Measurements from ENCODE around the gene B4GALT5. TPM values are rescaled to one million over a fixed set of nuclear protein-coding genes. Genes with fewer than 3 reads are reported as not detected.

The B4GALT5 gene
- total and polyA plus RNA-seq, 2 donors from 2014 or later = 21.4 to 73.3 TPM

DNA sequence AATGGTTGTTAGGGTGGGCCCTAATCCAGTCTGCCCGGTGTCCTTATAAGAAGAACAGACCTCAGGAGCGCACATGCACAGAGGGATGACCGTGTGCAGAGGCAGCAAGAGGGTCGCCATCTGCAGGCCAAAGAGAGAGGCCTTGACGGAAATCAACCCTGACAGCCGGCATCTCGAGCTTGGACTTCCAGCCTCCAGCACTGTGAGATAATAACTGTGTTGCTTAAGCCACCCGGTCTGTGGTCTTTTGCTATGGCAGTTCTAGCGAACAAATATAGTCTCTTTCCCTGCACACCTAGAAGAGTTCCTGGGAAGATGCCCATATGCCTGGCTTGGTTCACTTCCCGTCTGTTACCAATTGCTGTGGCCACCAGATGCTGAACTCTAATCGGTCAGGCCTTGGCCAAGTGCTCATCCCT, 110.5 kb downstream of the B4GALT5 start:
- DNase-seq (peak in 2 of 5 donors; percentile 31 to 66), FAIRE-seq (no peak)
- intact Hi-C loops (cut with DNase I) = no loop called here
- Histone ChIP-seq H3K36me3 (ENCODE audit: control insufficient read depth in 2 of 3, insufficient read depth in 3 of 3, low read length in 3 of 3) (no peaks in the 10 kb centered on the region), H3K27ac (ENCODE audit: low read depth in 2 of 2, low read length in 2 of 2) (no peak overlapping the region), H3K4me3 (ENCODE audit: low read length in 3 of 3) (no peak overlapping the region), H3K27me3 (ENCODE audit: control insufficient read depth, insufficient read depth, low read length) (no peaks in the 10 kb centered on the region), H3K9me3 (ENCODE audit: control insufficient read depth in 2 of 3, insufficient read depth in 1 of 3, low read length in 3 of 3) (no peaks in the 10 kb centered on the region), H3K4me1 (ENCODE audit: control insufficient read depth in 2 of 3, insufficient read depth in 2 of 3, low read depth in 1 of 3, low read length in 3 of 3) (no peaks in the 10 kb centered on the region), H3K9ac (ENCODE audit: low read length in 3 of 3) (no peak overlapping the region)
- TF ChIP-seq, protein P1, sequence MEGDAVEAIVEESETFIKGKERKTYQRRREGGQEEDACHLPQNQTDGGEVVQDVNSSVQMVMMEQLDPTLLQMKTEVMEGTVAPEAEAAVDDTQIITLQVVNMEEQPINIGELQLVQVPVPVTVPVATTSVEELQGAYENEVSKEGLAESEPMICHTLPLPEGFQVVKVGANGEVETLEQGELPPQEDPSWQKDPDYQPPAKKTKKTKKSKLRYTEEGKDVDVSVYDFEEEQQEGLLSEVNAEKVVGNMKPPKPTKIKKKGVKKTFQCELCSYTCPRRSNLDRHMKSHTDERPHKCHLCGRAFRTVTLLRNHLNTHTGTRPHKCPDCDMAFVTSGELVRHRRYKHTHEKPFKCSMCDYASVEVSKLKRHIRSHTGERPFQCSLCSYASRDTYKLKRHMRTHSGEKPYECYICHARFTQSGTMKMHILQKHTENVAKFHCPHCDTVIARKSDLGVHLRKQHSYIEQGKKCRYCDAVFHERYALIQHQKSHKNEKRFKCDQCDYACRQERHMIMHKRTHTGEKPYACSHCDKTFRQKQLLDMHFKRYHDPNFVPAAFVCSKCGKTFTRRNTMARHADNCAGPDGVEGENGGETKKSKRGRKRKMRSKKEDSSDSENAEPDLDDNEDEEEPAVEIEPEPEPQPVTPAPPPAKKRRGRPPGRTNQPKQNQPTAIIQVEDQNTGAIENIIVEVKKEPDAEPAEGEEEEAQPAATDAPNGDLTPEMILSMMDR (IDR thresholded peaks at IDR 0.05; ENCODE audit: borderline replicate concordance, extremely low read depth, insufficient read depth) = no peak

DNA sequence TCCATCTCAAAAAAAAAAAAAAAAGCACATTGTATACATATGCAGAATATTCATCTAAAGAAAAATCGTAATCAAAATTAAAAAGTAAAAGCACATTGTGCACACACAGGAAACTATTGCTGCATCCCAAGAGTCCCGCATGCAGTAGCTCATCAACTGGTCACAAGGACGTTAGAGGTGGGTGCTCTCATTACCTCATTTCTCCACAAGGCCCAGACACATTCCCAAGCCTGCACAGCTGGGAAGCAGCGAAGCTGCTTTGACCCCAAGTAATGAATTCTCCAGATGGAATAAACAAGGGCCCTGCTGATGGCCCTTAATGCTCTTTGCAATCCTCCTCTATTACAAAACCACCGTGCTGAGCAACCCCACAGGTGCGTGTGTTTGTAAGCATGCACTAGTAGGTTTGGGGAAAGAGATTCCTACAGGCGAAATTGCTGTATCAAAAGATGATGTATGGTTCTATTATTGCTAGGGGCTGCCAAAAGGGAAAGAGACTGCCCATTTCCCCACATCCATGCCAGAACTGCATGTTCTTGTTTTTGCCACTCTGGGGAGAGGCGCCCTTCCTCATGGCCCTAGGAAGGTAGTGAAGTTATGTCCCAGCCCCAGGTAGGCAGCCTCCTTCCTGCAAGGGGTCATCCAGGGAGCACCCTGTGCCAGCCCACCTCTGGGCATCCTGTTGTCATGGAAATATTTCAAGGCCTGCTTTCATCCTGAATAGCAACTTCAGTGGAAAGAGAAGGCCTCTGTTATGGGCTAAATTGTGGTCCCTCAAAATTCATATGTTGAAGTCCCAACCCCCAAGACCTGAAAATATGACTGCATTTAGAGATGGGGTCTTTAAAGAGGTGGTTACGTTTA, 111.1 kb downstream of the B4GALT5 start:
- H3K27ac ChIP-seq (ENCODE audit: low read depth in 2 of 2, low read length in 2 of 2) = no peak overlapping the region
- H3K9ac ChIP-seq (ENCODE audit: low read length in 3 of 3) = no peak overlapping the region
- H3K9me3 ChIP-seq (ENCODE audit: control insufficient read depth in 2 of 3, insufficient read depth in 1 of 3, low read length in 3 of 3) = no peaks in the 10 kb centered on the region
- H3K27me3 ChIP-seq (ENCODE audit: control insufficient read depth, insufficient read depth, low read length) = no peaks in the 10 kb centered on the region
- intact Hi-C loops (cut with DNase I) = no loop called here
- H3K36me3 ChIP-seq (ENCODE audit: control insufficient read depth in 2 of 3, insufficient read depth in 3 of 3, low read length in 3 of 3) = no peaks in the 10 kb centered on the region
- no peak overlapping the region for H3K4me3 ChIP-seq (ENCODE audit: low read length in 3 of 3)
- DNase-seq (peak in 1 of 5 donors; percentile 15), FAIRE-seq (no peak)
- H3K4me1 ChIP-seq (ENCODE audit: control insufficient read depth in 2 of 3, insufficient read depth in 2 of 3, low read depth in 1 of 3, low read length in 3 of 3) = no peaks in the 10 kb centered on the region
- TF ChIP-seq, protein P1 (IDR thresholded peaks at IDR 0.05; ENCODE audit: borderline replicate concordance, extremely low read depth, insufficient read depth) = no peak

DNA sequence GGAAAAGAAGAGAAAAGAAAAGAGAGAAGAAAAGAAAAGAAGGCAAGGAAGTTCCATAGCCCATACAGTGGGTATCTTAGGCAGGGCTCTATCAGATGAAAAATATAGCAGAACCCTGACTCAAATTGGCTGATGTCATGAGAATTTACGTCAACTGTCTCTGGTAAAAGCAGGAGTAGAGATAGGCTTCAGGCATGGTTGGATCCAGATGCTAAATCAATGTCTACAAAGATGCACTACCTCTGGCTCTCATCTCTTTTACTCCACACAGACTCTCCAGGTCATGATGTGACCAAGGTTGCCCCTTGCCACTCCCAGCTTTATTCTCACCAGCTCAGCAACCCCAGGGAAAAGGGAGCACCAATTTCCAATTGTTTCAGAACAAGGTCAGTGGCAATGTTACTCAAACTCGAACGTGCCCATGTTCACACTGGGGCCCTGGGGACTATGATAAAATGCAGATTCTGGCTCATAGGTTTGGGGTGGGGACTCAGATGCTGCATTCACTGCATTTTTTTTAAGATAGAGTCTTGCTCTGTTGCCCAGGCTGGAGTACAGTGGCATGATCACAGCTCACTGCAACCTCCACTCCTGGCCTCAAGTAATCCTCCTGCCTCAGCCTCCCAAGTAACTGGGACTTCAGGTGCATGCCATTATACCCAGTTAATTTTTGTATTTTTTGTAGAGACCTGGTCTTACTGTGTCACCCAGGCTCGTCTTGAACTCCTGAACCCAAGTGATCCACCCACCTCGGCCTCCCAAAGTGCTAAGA, 112.3 kb downstream of the B4GALT5 start:
- intact Hi-C loops (cut with DNase I) = no loop called here
- H3K27ac ChIP-seq (ENCODE audit: low read depth in 2 of 2, low read length in 2 of 2) = no peak overlapping the region
- no peak overlapping the region for H3K9ac ChIP-seq (ENCODE audit: low read length in 3 of 3)

More for the DNA sequence above, 112.3 kb downstream of the B4GALT5 start:
- FAIRE-seq (no peak), DNase-seq (no peak)
- Histone ChIP-seq H3K36me3 (ENCODE audit: control insufficient read depth in 2 of 3, insufficient read depth in 3 of 3, low read length in 3 of 3) (no peaks in the 10 kb centered on the region), H3K4me3 (ENCODE audit: low read length in 3 of 3) (no peak overlapping the region), H3K9me3 (ENCODE audit: control insufficient read depth in 2 of 3, insufficient read depth in 1 of 3, low read length in 3 of 3) (no peaks in the 10 kb centered on the region), H3K27me3 (ENCODE audit: control insufficient read depth, insufficient read depth, low read length) (no peaks in the 10 kb centered on the region), H3K4me1 (ENCODE audit: control insufficient read depth in 2 of 3, insufficient read depth in 2 of 3, low read depth in 1 of 3, low read length in 3 of 3) (no peaks in the 10 kb centered on the region)
- TF ChIP-seq, protein P1 (IDR thresholded peaks at IDR 0.05; ENCODE audit: borderline replicate concordance, extremely low read depth, insufficient read depth) = no peak
